DOHH2 (cell line): ENCODE results near the gene AS3MT.
"Not testable (repeated sequence)": the region's sequence is repeated elsewhere in the genome, so short reads cannot be mapped to it uniquely, and the experiment has no call there.

Experiments
- H3F3A ChIP-seq: fragments of 200-600 bp; sonication (generic), shearing (Covaris generic); 2 replicates; pipeline ENCODE4 v1.6.0; 2016; ENCODE audit warnings: antibody characterized with exemption, mild to moderate bottlenecking; ENCODE audit not compliant: control insufficient read depth, insufficient read depth
- H3K27ac ChIP-seq: fragments of 200-600 bp; sonication (generic); 2 replicates; pipeline ENCODE4 v1.5.1; 2014; ENCODE audit warnings: low read depth, mild to moderate bottlenecking, low read length, moderate library complexity
- H3K27me3 ChIP-seq: fragments of 200-600 bp; sonication (generic); 2 replicates; pipeline ENCODE4 v1.6.1; 2014; ENCODE audit warnings: mild to moderate bottlenecking, low read length, mixed read lengths; ENCODE audit not compliant: control insufficient read depth
- H3K36me3 ChIP-seq: fragments of 200-600 bp; sonication (generic); 2 replicates; pipeline ENCODE4 v1.6.1; 2014; ENCODE audit warnings: mild to moderate bottlenecking, low read length, moderate library complexity, mixed read lengths; ENCODE audit not compliant: control insufficient read depth
- H3K4me1 ChIP-seq: fragments of 200-600 bp; sonication (generic); 2 replicates; pipeline ENCODE4 v1.6.1; 2014; ENCODE audit warnings: mild to moderate bottlenecking, low read length, mixed read lengths; ENCODE audit not compliant: control insufficient read depth
- H3K4me2 ChIP-seq: fragments of 200-600 bp; sonication (generic); 2 replicates; pipeline ENCODE4 v1.6.0; 2014; ENCODE audit warnings: mild to moderate bottlenecking, low read length, moderate library complexity
- H3K4me3 ChIP-seq: fragments of 200-600 bp; sonication (generic); 2 replicates; pipeline ENCODE4 v1.5.1; 2014; ENCODE audit warnings: mild to moderate bottlenecking, low read length, mixed read lengths
- H3K79me2 ChIP-seq: fragments of 200-600 bp; sonication (generic); 2 replicates; pipeline ENCODE4 v1.6.1; 2014; ENCODE audit warnings: mild to moderate bottlenecking, low read length, mixed read lengths; ENCODE audit not compliant: control insufficient read depth
- H3K9me2 ChIP-seq: fragments of 200-600 bp; sonication (generic); replicated peaks from 2 replicates; pipeline ENCODE4 v1.6.1; 2014; ENCODE audit warnings: mild to moderate bottlenecking, low read length, mixed read lengths; ENCODE audit not compliant: control insufficient read depth
- H3K9me3 ChIP-seq: fragments of 200-600 bp; sonication (generic); 2 replicates; pipeline ENCODE4 v1.6.1; 2014; ENCODE audit warnings: antibody characterized with exemption, low read length, mixed read lengths; ENCODE audit not compliant: control insufficient read depth, insufficient read depth
- H4K20me1 ChIP-seq: fragments of 200-600 bp; sonication (generic); 2 replicates; pipeline ENCODE4 v1.6.0; 2014; ENCODE audit warnings: low read depth, mild to moderate bottlenecking, antibody characterized with exemption, low read length, moderate library complexity; ENCODE audit not compliant: control insufficient read depth, insufficient read depth
- EZH2phosphoT487 ChIP-seq: fragments of 200-600 bp; sonication (generic); IDR thresholded peaks from 2 replicates; pipeline ENCODE4 v1.6.1; 2017; ENCODE audit warnings: borderline replicate concordance, mild to moderate bottlenecking, antibody characterized with exemption, low read length, moderate library complexity, mixed read lengths
- TF ChIP-seq, protein P1 (sequence below): fragments of 200-600 bp; sonication (generic); IDR thresholded peaks from one replicate; pipeline ENCODE4 v1.5.1; 2014; ENCODE audit warnings: antibody characterized with exemption, mild to moderate bottlenecking, low read depth, low read length; ENCODE audit not compliant: poor library complexity, severe bottlenecking

The AS3MT gene, protein sequence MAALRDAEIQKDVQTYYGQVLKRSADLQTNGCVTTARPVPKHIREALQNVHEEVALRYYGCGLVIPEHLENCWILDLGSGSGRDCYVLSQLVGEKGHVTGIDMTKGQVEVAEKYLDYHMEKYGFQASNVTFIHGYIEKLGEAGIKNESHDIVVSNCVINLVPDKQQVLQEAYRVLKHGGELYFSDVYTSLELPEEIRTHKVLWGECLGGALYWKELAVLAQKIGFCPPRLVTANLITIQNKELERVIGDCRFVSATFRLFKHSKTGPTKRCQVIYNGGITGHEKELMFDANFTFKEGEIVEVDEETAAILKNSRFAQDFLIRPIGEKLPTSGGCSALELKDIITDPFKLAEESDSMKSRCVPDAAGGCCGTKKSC

DNA sequence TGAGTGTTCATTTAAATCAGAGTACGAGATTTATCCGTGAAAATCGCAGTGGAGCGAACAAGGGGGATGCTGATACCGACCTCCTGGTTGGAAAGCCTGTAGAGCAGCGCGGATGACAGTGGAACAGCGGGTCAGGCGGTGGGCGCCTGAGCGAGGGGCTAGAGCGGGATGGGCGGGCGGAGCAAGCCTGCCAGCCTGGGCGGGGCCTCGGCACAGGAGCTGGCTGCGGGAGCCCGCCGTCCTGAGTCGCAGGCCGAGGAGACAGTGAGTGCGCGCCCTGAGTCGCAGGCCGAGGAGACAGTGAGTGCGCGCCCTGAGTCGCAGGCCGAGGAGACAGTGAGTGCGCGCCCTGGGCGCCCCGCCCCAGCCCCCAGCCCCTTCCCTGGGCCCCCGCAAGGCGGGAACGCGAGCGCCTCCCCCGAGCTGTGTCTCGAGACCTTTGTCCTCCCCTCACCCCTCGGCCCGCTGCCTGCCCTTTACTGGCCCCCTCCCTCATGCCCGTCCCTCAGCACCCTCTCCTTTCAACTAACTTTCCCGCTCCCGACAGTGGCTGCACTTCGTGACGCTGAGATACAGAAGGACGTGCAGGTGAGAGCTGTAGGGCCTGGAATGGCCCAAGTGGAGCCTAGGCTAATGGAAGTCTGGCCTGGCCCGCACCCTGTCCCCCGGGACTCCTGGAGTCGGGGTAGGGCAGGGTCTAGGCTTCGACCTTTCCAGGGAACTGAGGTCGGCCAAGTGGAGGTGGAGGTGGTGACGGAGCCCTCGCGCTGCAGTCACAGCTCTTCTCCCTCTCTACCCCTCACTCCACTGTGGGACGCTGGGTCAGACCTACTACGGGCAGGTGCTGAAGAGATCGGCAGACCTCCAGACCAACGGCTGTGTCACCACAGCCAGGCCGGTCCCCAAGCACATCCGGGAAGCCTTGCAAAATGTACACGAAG is at the start of gene AS3MT:
Gene AS3MT, plus strand, starts transcription at position 213 of the 941 bp plus-strand sequence. Its CDS starts 123 bp downstream, at position 336.
- Histone ChIP-seq H4K20me1 (no peaks in the 10 kb centered on the region), H3K27me3 (peaks cover 10% of the 10 kb centered on the region), H3K4me3 (peak within 1 kb of the TSS; percentile 37; the same call in 1 of the 2 replicates), H3K79me2 (no peaks in the 10 kb centered on the region), H3K27ac (no peak within 1 kb of the TSS), H3F3A (no peaks in the 10 kb centered on the region), H3K4me2 (peak within 1 kb of the TSS; percentile 55), H3K9me3 (no peaks in the 10 kb centered on the region), H3K9me2 (no peaks in the 10 kb centered on the region), H3K4me1 (no peaks in the 10 kb centered on the region), H3K36me3 (no peaks in the 10 kb centered on the region)
- TF ChIP-seq, protein P1, sequence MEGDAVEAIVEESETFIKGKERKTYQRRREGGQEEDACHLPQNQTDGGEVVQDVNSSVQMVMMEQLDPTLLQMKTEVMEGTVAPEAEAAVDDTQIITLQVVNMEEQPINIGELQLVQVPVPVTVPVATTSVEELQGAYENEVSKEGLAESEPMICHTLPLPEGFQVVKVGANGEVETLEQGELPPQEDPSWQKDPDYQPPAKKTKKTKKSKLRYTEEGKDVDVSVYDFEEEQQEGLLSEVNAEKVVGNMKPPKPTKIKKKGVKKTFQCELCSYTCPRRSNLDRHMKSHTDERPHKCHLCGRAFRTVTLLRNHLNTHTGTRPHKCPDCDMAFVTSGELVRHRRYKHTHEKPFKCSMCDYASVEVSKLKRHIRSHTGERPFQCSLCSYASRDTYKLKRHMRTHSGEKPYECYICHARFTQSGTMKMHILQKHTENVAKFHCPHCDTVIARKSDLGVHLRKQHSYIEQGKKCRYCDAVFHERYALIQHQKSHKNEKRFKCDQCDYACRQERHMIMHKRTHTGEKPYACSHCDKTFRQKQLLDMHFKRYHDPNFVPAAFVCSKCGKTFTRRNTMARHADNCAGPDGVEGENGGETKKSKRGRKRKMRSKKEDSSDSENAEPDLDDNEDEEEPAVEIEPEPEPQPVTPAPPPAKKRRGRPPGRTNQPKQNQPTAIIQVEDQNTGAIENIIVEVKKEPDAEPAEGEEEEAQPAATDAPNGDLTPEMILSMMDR, result no peak
- TF ChIP-seq EZH2phosphoT487, result no peak

DNA sequence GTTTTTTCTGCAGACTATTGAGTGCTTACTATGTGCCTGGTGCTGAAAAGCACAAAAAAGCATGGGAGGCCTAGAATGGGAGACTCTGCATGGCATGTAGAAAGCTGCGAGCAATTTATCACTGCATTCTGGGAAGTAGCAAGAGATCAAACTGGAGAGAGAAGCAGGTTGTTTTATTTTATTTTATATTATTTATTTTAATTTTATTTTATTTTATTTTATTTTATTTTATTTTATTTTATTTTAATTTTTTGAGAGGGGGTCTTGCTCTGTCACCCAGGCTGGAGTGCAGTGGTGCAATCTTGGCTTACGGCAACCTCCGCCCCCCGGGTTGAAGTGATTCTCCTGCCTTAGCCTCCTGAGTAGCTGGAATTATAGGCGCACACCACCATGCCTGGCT is 49.3 kb upstream of the AS3MT start:
- not testable (repeated sequence) for H3K27me3 ChIP-seq, H3K9me2 ChIP-seq, H4K20me1 ChIP-seq, H3K4me2 ChIP-seq, H3K4me1 ChIP-seq, H3K4me3 ChIP-seq, H3K36me3 ChIP-seq, H3F3A ChIP-seq, H3K9me3 ChIP-seq, H3K79me2 ChIP-seq, H3K27ac ChIP-seq

GRCh38 chr10:102822222-102822621 is 47.0 kb upstream of the AS3MT start:
- TF ChIP-seq EZH2phosphoT487, result no peak
- H3K4me3 ChIP-seq, result no peak overlapping the region
- H3K4me1 ChIP-seq, result no peaks in the 10 kb centered on the region
- no peaks in the 10 kb centered on the region for H3K9me3 ChIP-seq
- no peaks in the 10 kb centered on the region for H3K36me3 ChIP-seq
- H3K79me2 ChIP-seq, result no peaks in the 10 kb centered on the region
- H4K20me1 ChIP-seq, result no peaks in the 10 kb centered on the region
- H3K4me2 ChIP-seq, result no peak overlapping the region
- H3K27ac ChIP-seq, result no peak overlapping the region
- H3F3A ChIP-seq, result no peaks in the 10 kb centered on the region
- H3K27me3 ChIP-seq, result no peaks in the 10 kb centered on the region
- no peaks in the 10 kb centered on the region for H3K9me2 ChIP-seq

DNA sequence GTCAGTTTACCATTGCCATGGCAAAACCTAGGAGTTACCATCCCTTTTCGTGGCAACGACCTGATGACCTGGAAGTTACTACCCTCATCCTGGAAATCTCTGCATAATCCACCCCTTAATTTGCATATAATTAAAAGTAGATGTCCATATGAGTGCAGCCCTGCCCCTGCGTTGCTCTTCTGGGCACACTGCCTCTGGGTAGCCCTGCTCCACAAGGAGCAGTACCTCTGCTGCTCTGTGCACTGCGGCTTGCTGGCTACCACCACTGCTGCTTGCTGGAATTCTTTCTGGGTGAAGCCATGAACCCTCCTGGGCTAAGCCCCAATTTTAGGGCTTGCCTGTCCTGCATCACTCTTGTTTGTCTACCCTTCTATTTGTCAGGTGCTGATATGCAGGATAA is 44.6 kb upstream of the AS3MT start:
- no peaks in the 10 kb centered on the region for H3K36me3 ChIP-seq
- H4K20me1 ChIP-seq, result no peaks in the 10 kb centered on the region
- no peak for TF ChIP-seq EZH2phosphoT487
- TF ChIP-seq, protein P1, result no peak
- H3F3A ChIP-seq, result no peaks in the 10 kb centered on the region
- H3K4me2 ChIP-seq, result no peak overlapping the region
- H3K4me3 ChIP-seq, result no peak overlapping the region
- H3K27me3 ChIP-seq, result no peaks in the 10 kb centered on the region
- H3K79me2 ChIP-seq, result no peaks in the 10 kb centered on the region
- no peak overlapping the region for H3K27ac ChIP-seq
- no peaks in the 10 kb centered on the region for H3K4me1 ChIP-seq
- H3K9me2 ChIP-seq, result no peaks in the 10 kb centered on the region
- no peaks in the 10 kb centered on the region for H3K9me3 ChIP-seq
